ENCODE data around the gene POF1B.
A peak's percentile ranks its signal among the peaks of the same experiment; 100 is the strongest.
"Not testable (repeated sequence)": the region's sequence is repeated elsewhere in the genome, so short reads cannot be mapped to it uniquely, and the experiment has no call there.

POF1B gene

GRCh38 chrX:85379174-85379907 lies at the start of gene POF1B:
POF1B (minus strand) TSS chrX:85379665; CDS start chrX:85379454, 211 bp downstream.
- DNase-seq, result no peak

- no peak for DNase-seq
Measured at GRCh38 chrX:85429066-85429465, 49.6 kb upstream of the POF1B start.

- DNase-seq, result no peak
Measured at GRCh38 chrX:85419293-85419692, 39.8 kb upstream of the POF1B start.

GRCh38 chrX:85391878-85392238 lies 12.4 kb upstream of the POF1B start:
- DNase-seq, result no peak

- no peak for DNase-seq
Measured at GRCh38 chrX:85391185-85391877, 11.9 kb upstream of the POF1B start.

GRCh38 chrX:85381602-85382001 lies 2.1 kb upstream of the POF1B start:
- DNase-seq, result no peak

GRCh38 chrX:85378461-85378860 lies 1.0 kb downstream of the POF1B start:
- DNase-seq, result no peak

- no peak for DNase-seq
Measured at GRCh38 chrX:85375333-85375738, 4.1 kb downstream of the POF1B start.

GRCh38 chrX:85365370-85365995 lies 14.0 kb downstream of the POF1B start:
- DNase-seq, result no peak

- DNase-seq, result no peak
Measured at GRCh38 chrX:85359051-85359450, 20.4 kb downstream of the POF1B start.

GRCh38 chrX:85345523-85345922 lies 33.9 kb downstream of the POF1B start:
- no peak for DNase-seq

- DNase-seq, result no peak
Measured at GRCh38 chrX:85327060-85327333, 52.5 kb downstream of the POF1B start.

- DNase-seq, result no peak
Measured at GRCh38 chrX:85326234-85327059, 53.0 kb downstream of the POF1B start.

- not testable (repeated sequence) for DNase-seq
Measured at GRCh38 chrX:85311348-85311747, 68.1 kb downstream of the POF1B start.

GRCh38 chrX:85309717-85310116 lies 69.7 kb downstream of the POF1B start:
- DNase-seq, result no peak

GRCh38 chrX:85303544-85303943 lies 75.9 kb downstream of the POF1B start:
- DNase-seq, result no peak

GRCh38 chrX:85288992-85289723 lies 90.3 kb downstream of the POF1B start:
- no peak for DNase-seq

GRCh38 chrX:85285286-85285685 lies 94.2 kb downstream of the POF1B start:
- DNase-seq, result not testable (repeated sequence)

- peak; percentile 39 for DNase-seq
Measured at GRCh38 chrX:85244450-85245211, 134.8 kb downstream of the POF1B start.

GRCh38 chrX:85243761-85244449 lies 135.6 kb downstream of the POF1B start, which contains the start of the genes SATL1 and ZNF711:
SATL1 (minus strand) TSS chrX:85243779; CDS start chrX:85108968, 134,811 bp downstream.
ZNF711 (plus strand) TSS chrX:85243991; CDS start chrX:85247573, 3,582 bp downstream.
- peak; percentile 94 for DNase-seq

- no peak for DNase-seq
Measured at GRCh38 chrX:85243155-85243554, 136.3 kb downstream of the POF1B start.

Data from NCI-H1092 (cell line).